A673 (cell line): ENCODE results near the gene TRIM46. TPM values are rescaled to one million over a fixed set of nuclear protein-coding genes. Genes with fewer than 3 reads are reported as not detected.

Experiments
- BruUV-seq: library from RNA; stranded (reverse); fragments of 400-500 nt; replicated peaks from 2 replicates; lab custom pipeline; 2021; lab: Mats Ljungman, UMichigan
- CTCF ChIA-PET: fragments of 300-600 bp; sonication (Branson Sonifier 250); formaldehyde crosslinking; loops from one replicate; lab custom pipeline; 2022; ENCODE audit warnings: antibody characterized with exemption; lab: Charles Lee
- POLR2A ChIA-PET: fragments of 300-600 bp; sonication (Branson Sonifier 250); formaldehyde crosslinking; loops from one replicate; lab custom pipeline; 2022; ENCODE audit warnings: antibody characterized with exemption; ENCODE audit not compliant: low non-redundant PET; lab: Charles Lee
- DNase-seq: peaks from one replicate; pipeline ENCODE4 v3.0.0-alpha.2; 2015; ENCODE audit warnings: low spot score
- H3K27ac ChIP-seq: fragments of 200-600 bp; sonication (generic); 2 replicates; pipeline ENCODE4 v1.5.1; 2016; ENCODE audit warnings: mixed run types, low read depth, mild to moderate bottlenecking, mixed read lengths, antibody characterized with exemption, low read length; ENCODE audit not compliant: poor library complexity, severe bottlenecking
- H3K27me3 ChIP-seq: fragments of 200-600 bp; sonication (generic); replicated peaks from 2 replicates; pipeline ENCODE4 v1.6.1; 2017; ENCODE audit warnings: mixed run types, low read depth, mild to moderate bottlenecking, mixed read lengths, antibody characterized with exemption, low read length; ENCODE audit not compliant: insufficient read depth, poor library complexity
- H3K36me3 ChIP-seq: fragments of 200-600 bp; sonication (generic); 2 replicates; pipeline ENCODE4 v1.6.1; 2016; ENCODE audit warnings: mixed run types, mild to moderate bottlenecking, mixed read lengths, antibody characterized with exemption, low read length; ENCODE audit not compliant: insufficient read depth, poor library complexity, severe bottlenecking
- H3K4me1 ChIP-seq: fragments of 200-600 bp; sonication (generic); 2 replicates; pipeline ENCODE4 v1.6.1; 2017; ENCODE audit warnings: mixed run types, mild to moderate bottlenecking, mixed read lengths, antibody characterized with exemption, low read length; ENCODE audit not compliant: insufficient read depth, poor library complexity, severe bottlenecking
- H3K4me3 ChIP-seq: fragments of 200-600 bp; sonication (generic); 2 replicates; pipeline ENCODE4 v1.5.1; 2016; ENCODE audit warnings: low read depth, mixed run types, mild to moderate bottlenecking, mixed read lengths, low read length; ENCODE audit not compliant: poor library complexity, severe bottlenecking
- H3K9me3 ChIP-seq: fragments of 200-600 bp; sonication (generic); 2 replicates; pipeline ENCODE4 v1.6.1; 2016; ENCODE audit warnings: mixed run types, low read depth, mild to moderate bottlenecking, mixed read lengths, antibody characterized with exemption, low read length; ENCODE audit not compliant: poor library complexity, severe bottlenecking
- EZH2 ChIP-seq: fragments of 200-600 bp; sonication (generic); IDR thresholded peaks from 2 replicates; pipeline ENCODE4 v1.6.1; 2017; ENCODE audit warnings: borderline replicate concordance, low read depth, mild to moderate bottlenecking, mixed read lengths, antibody characterized with exemption, low read length; ENCODE audit not compliant: poor library complexity, severe bottlenecking
- intact Hi-C: fragments of 100-400 bp; cut with micrococcal nuclease; formaldehyde crosslinking; loops from one replicate; pipeline ENCODE4 v1.10.0; 2022; ENCODE audit not compliant: unreplicated experiment
- total RNA-seq: library from RNA; stranded (reverse); gene quantifications from 2 replicates; pipeline ENCODE4 v1.2.3, GENCODE V29; 2021
- TF ChIP-seq, protein P1 (sequence below): fragments of 300-800, 200-600 bp; sonication (generic); conservative IDR thresholded peaks from 2 replicates; pipeline ENCODE4 v1.5.1; 2017; ENCODE audit warnings: low read depth, mild to moderate bottlenecking, antibody characterized with exemption, low read length, moderate library complexity, mixed read lengths

TRIM46 gene
- total RNA-seq, 1 experiment from 2014 or later: 5.1 TPM

DNA sequence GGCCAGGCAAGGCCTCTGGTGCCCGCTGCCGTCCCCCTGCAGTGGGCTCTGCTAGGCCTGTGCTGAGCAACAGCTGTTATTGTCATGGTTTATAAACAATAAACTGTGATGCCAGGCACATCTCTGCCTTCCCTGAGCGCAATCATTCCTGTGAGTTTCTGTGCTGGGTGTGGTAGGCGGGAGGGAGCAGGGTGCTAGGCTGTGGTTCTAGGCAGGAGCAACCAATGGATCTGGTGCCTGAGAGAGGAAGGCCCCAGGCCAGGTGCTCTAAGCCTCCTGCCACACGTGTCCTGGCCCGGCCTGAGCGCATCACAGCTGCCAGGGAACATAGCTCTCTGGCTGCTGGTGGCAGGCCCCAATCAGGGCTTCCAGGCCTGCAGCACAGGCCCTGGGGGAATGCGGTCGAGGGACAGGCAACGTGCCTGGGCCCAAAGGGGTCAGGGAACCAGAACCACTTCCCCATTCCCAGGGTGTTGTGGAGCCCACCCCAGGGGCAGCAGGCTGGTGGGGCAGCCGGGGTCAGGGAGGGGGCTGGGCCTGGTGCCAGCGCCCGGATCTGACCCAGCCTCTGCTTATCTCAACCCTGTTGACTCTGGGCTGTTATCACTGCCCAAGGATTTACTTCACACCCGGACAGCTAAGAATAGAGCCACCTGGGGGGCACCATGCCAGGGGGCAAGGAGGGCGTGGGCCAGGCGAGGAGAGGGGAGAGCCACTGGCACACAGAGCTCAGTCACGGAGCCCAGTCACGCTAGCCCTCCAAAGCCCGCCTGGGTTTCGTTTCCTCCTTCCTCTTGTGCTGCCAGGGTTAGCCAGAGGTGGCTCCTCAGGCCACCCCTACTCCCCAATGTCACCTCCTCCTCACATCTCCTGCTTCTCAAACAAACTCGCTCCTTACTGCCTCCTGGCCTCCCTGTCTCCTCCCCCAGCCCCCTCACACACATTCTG, 11.5 kb downstream of the TRIM46 start:
- DNase-seq: no peak
- intact Hi-C loops: no loop called here
- Histone ChIP-seq H3K27me3 (no peaks in the 10 kb centered on the region), H3K36me3 (no peaks in the 10 kb centered on the region), H3K4me3 (no peak overlapping the region), H3K27ac (no peak overlapping the region), H3K9me3 (no peaks in the 10 kb centered on the region), H3K4me1 (no peaks in the 10 kb centered on the region)
- no peak for TF ChIP-seq EZH2
- TF ChIP-seq, protein P1, sequence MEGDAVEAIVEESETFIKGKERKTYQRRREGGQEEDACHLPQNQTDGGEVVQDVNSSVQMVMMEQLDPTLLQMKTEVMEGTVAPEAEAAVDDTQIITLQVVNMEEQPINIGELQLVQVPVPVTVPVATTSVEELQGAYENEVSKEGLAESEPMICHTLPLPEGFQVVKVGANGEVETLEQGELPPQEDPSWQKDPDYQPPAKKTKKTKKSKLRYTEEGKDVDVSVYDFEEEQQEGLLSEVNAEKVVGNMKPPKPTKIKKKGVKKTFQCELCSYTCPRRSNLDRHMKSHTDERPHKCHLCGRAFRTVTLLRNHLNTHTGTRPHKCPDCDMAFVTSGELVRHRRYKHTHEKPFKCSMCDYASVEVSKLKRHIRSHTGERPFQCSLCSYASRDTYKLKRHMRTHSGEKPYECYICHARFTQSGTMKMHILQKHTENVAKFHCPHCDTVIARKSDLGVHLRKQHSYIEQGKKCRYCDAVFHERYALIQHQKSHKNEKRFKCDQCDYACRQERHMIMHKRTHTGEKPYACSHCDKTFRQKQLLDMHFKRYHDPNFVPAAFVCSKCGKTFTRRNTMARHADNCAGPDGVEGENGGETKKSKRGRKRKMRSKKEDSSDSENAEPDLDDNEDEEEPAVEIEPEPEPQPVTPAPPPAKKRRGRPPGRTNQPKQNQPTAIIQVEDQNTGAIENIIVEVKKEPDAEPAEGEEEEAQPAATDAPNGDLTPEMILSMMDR: no peak
- no TSS peak for BruUV-seq
- ChIA-PET POLR2A (no interaction called here), CTCF (interaction anchor here (0.5 to 1.0 kb wide), 2 partner anchors 10 to 1238 kb away, joined by 3 to 10 read pairs; partner anchors contain the start of gene DENND4B)

DNA sequence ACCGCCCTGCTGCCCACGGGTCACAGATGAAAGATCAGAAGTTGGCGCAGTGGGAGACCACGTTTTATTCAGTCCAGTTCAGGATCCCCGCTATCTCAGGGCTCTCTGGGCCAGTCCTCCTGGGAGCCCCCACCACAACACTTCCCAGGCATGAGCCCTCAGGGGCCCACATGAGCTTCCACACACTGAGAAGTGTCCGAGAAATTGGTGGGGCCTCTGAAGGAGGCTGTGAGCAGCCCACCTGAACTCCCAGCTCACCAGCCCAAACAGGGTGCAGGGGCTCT, 12.1 kb downstream of the TRIM46 start:
- Histone ChIP-seq H3K9me3 (no peaks in the 10 kb centered on the region), H3K27me3 (no peaks in the 10 kb centered on the region), H3K36me3 (no peaks in the 10 kb centered on the region), H3K4me3 (no peak overlapping the region), H3K27ac (no peak overlapping the region), H3K4me1 (no peaks in the 10 kb centered on the region)
- intact Hi-C loops: no loop called here
- no peak for DNase-seq
- BruUV-seq: no TSS peak
- ChIA-PET CTCF (interaction anchor here (1.0 kb wide), 1 partner anchor 10 kb away, joined by 3 read pairs; no protein-coding TSS in a partner anchor), POLR2A (no interaction called here)
- TF ChIP-seq EZH2: no peak
- TF ChIP-seq, protein P1: no peak

DNA sequence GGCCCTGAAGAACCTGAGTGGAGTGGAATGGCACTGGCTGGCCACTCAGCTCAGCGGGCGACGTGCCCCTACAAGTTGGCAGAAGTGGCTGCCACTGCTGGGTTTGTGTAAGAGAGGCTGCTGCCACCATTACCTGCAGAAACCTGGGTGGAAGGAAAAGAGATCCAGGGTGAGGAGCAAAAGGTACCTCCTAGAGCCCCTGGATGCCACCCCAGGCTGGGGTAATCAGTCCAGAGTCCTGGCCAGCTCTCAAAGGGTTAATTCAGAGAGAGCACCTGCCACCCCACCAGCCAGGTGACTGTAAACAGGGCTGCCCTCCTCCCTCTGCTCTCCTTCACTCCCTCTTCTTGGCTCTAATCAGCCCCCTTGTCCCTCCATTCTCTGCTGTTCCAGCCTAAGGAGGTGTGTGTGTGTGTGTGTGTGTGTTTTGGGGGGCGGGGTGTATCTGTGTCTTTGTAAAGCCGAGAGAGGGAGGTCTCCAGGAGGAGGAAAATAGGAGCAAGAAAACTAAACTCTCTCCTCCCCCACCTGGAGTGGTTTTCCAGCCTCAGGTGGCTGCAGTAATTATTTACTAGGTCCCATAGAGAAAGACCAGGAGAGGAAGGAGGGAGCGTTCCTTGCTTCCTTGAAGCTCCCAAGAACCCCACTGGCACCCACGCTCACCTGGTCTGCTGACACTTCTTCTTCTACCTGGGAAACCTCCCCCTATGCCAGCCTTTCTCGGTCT, 12.6 kb downstream of the TRIM46 start:
- ChIA-PET CTCF (no interaction called here), POLR2A (no interaction called here)
- Histone ChIP-seq H3K4me3 (no peak overlapping the region), H3K9me3 (no peaks in the 10 kb centered on the region), H3K4me1 (no peaks in the 10 kb centered on the region), H3K27ac (no peak overlapping the region), H3K36me3 (no peaks in the 10 kb centered on the region), H3K27me3 (no peaks in the 10 kb centered on the region)
- intact Hi-C loops: no loop called here
- BruUV-seq: no TSS peak
- TF ChIP-seq, protein P1: no peak
- TF ChIP-seq EZH2: no peak
- DNase-seq: no peak
